ENCODE results near the gene GUCA2A.

The GUCA2A gene

GRCh38 chr1:42179275-42179674 lies 14.7 kb upstream of the GUCA2A start:
- DNase-seq = no peak
- in situ Hi-C loops (cut with HindIII; ENCODE audit: low pct_ligation_motif_present, low pct_unique_long_range_greater_than_20kb, low sequenced_read_pairs) = no loop called here

- no peak for DNase-seq
- in situ Hi-C loops (cut with HindIII; ENCODE audit: low pct_ligation_motif_present, low pct_unique_long_range_greater_than_20kb, low sequenced_read_pairs) = no loop called here
Measured at GRCh38 chr1:42178249-42178648, 13.7 kb upstream of the GUCA2A start.

GRCh38 chr1:42177541-42177981 lies 13.0 kb upstream of the GUCA2A start:
- in situ Hi-C loops (cut with HindIII; ENCODE audit: low pct_ligation_motif_present, low pct_unique_long_range_greater_than_20kb, low sequenced_read_pairs) = no loop called here
- no peak for DNase-seq

GRCh38 chr1:42176902-42177519 lies 12.5 kb upstream of the GUCA2A start:
- in situ Hi-C loops (cut with HindIII; ENCODE audit: low pct_ligation_motif_present, low pct_unique_long_range_greater_than_20kb, low sequenced_read_pairs) = no loop called here
- DNase-seq = peak; percentile 56

GRCh38 chr1:42175314-42176054 lies 10.9 kb upstream of the GUCA2A start:
- DNase-seq = no peak
- in situ Hi-C loops (cut with HindIII; ENCODE audit: low pct_ligation_motif_present, low pct_unique_long_range_greater_than_20kb, low sequenced_read_pairs) = no loop called here

- DNase-seq = no peak
Measured at GRCh38 chr1:42173961-42174735, 9.6 kb upstream of the GUCA2A start.

GRCh38 chr1:42173155-42173933 lies 8.8 kb upstream of the GUCA2A start:
- in situ Hi-C loops (cut with HindIII; ENCODE audit: low pct_ligation_motif_present, low pct_unique_long_range_greater_than_20kb, low sequenced_read_pairs) = no loop called here
- peak; percentile 22 for DNase-seq

More at GRCh38 chr1:42173961-42174735, 9.6 kb upstream of the GUCA2A start:
- in situ Hi-C loops (cut with HindIII; ENCODE audit: low pct_ligation_motif_present, low pct_unique_long_range_greater_than_20kb, low sequenced_read_pairs) = no loop called here

GRCh38 chr1:42172381-42173133 lies 8.0 kb upstream of the GUCA2A start:
- in situ Hi-C loops (cut with HindIII; ENCODE audit: low pct_ligation_motif_present, low pct_unique_long_range_greater_than_20kb, low sequenced_read_pairs) = no loop called here
- no peak for DNase-seq

GRCh38 chr1:42171679-42172266 lies 7.2 kb upstream of the GUCA2A start:
- DNase-seq = no peak
- in situ Hi-C loops (cut with HindIII; ENCODE audit: low pct_ligation_motif_present, low pct_unique_long_range_greater_than_20kb, low sequenced_read_pairs) = no loop called here

GRCh38 chr1:42170779-42171621 lies 6.5 kb upstream of the GUCA2A start:
- no peak for DNase-seq
- in situ Hi-C loops (cut with HindIII; ENCODE audit: low pct_ligation_motif_present, low pct_unique_long_range_greater_than_20kb, low sequenced_read_pairs) = no loop called here

GRCh38 chr1:42168763-42169162 lies 4.2 kb upstream of the GUCA2A start:
- in situ Hi-C loops (cut with HindIII; ENCODE audit: low pct_ligation_motif_present, low pct_unique_long_range_greater_than_20kb, low sequenced_read_pairs) = no loop called here
- DNase-seq = no peak

GRCh38 chr1:42168391-42168670 lies 3.8 kb upstream of the GUCA2A start:
- DNase-seq = no peak
- in situ Hi-C loops (cut with HindIII; ENCODE audit: low pct_ligation_motif_present, low pct_unique_long_range_greater_than_20kb, low sequenced_read_pairs) = no loop called here

- in situ Hi-C loops (cut with HindIII; ENCODE audit: low pct_ligation_motif_present, low pct_unique_long_range_greater_than_20kb, low sequenced_read_pairs) = no loop called here
- no peak for DNase-seq
Measured at GRCh38 chr1:42167611-42168390, 3.3 kb upstream of the GUCA2A start.

GRCh38 chr1:42165511-42166210 lies 1.1 kb upstream of the GUCA2A start:
- in situ Hi-C loops (cut with HindIII; ENCODE audit: low pct_ligation_motif_present, low pct_unique_long_range_greater_than_20kb, low sequenced_read_pairs) = no loop called here
- peak; percentile 62 for DNase-seq

- DNase-seq = no peak
- in situ Hi-C loops (cut with HindIII; ENCODE audit: low pct_ligation_motif_present, low pct_unique_long_range_greater_than_20kb, low sequenced_read_pairs) = no loop called here
Measured at GRCh38 chr1:42163536-42164503, 725 bp downstream of the GUCA2A start.

All from ACHN (cell line).